GM12873 (cell line): ENCODE data around the gene SLC4A5.

ENCODE experiments used
- CTCF ChIP-seq: IDR thresholded peaks from 2 replicates; pipeline ENCODE4 v1.5.1; 2012; ENCODE audit warnings: low read depth, mild to moderate bottlenecking, moderate library complexity, low read length, control low read depth; ENCODE audit not compliant: insufficient read depth; ENCODE audit errors: missing control alignments

SLC4A5 gene

GRCh38 chr2:74264281-74264680 is 78.9 kb downstream of the SLC4A5 start:
- no peak for TF ChIP-seq CTCF

- no peak for TF ChIP-seq CTCF
These were observed 80.5 kb downstream of the SLC4A5 start for GRCh38 chr2:74262681-74263080.

DNA sequence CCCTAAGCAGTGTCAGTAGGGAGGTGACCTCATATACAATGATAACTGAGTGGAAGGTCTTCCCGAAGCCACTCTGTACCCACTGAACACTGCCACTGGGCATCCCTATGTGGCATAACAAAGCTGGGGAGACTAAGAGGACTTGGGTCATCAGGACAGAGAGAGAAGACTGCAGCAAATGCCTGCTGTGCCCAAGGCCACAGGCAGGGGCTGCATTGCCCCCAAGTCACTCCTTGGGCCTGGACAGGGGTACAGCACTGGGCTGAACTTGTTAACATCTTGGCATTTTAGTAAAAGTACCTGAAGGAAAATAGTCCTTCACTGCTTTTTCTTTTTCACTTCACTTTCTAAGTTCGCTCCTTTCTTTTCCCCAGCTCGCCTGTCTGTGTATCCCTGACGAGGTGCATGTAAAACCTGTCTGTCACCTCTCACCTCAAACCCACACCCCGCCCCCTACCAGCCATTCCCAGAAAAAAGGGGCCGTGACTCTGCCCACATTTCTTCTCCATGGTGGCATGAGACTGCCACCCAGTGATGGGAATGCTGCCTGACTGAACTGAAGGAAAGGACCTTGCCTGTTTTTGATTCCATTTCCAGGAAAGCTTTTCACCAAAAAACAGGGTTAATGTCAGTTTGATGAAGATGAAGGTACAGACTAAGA is 81.9 kb downstream of the SLC4A5 start:
- no peak for TF ChIP-seq CTCF

DNA sequence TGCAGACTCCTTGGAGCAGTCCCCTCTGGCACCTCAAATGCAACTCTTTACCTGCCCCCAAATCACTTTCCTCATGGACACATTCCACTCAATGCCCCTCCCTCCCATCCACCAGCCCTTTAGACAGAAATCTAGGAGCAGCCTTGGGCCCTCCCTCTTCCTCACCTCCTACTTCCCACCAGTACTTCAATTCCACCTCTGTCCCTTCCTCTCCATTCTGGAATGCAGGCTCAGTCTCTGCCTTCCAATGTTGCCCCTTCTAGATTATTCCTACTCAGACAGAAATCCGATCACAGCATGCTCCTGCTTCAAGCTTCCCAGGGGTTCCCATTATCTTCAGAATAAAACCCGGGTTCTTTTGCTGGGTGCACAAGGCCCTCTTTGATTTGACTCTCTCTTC is 82.7 kb downstream of the SLC4A5 start:
- no peak for TF ChIP-seq CTCF

GRCh38 chr2:74259733-74260132 is 83.5 kb downstream of the SLC4A5 start:
- TF ChIP-seq CTCF: no peak

GRCh38 chr2:74259191-74259590 is 84.0 kb downstream of the SLC4A5 start:
- no peak for TF ChIP-seq CTCF

GRCh38 chr2:74255660-74256213 is 87.5 kb downstream of the SLC4A5 start:
- no peak for TF ChIP-seq CTCF
